RCC 7860 (cell line): ENCODE measurements around the gene NDUFB7.
"Not testable (repeated sequence)": the region's sequence is repeated elsewhere in the genome, so short reads cannot be mapped to it uniquely, and the experiment has no call there.

Source experiments
- DNase-seq: peaks from one replicate; pipeline ENCODE4 v3.0.0-alpha.2; 2015; ENCODE audit warnings: low spot score
- FAIRE-seq: peaks from 2 replicates; lab custom pipeline; 2012; peaks lifted over from hg19 to GRCh38; lab: Jason Lieb, UNC

Gene NDUFB7

GRCh38 chr19:14571695-14572490 is at the start of gene NDUFB7:
TSS of gene NDUFB7 (minus strand) at chr19:14572066. CDS start at chr19:14572000, 66 bp downstream.
- DNase-seq (peak; percentile 93), FAIRE-seq (peak; percentile 69)

- DNase-seq (no peak), FAIRE-seq (no peak)
Observed at GRCh38 chr19:14619404-14619803, 47.5 kb upstream of the NDUFB7 start.

GRCh38 chr19:14616407-14616806 is 44.5 kb upstream of the NDUFB7 start:
- FAIRE-seq = no peak
- no peak for DNase-seq

GRCh38 chr19:14615623-14616022 is 43.8 kb upstream of the NDUFB7 start:
- no peak for DNase-seq
- no peak for FAIRE-seq

- FAIRE-seq = no peak
- DNase-seq = no peak
Observed at GRCh38 chr19:14614099-14614412, 42.2 kb upstream of the NDUFB7 start.

- DNase-seq, FAIRE-seq: not testable (repeated sequence)
Observed at GRCh38 chr19:14613399-14614098, 41.7 kb upstream of the NDUFB7 start.

- DNase-seq (no peak), FAIRE-seq (no peak)
Observed at GRCh38 chr19:14612657-14613056, 40.8 kb upstream of the NDUFB7 start.

- DNase-seq, FAIRE-seq: not testable (repeated sequence)
Observed at GRCh38 chr19:14612242-14612641, 40.4 kb upstream of the NDUFB7 start.

GRCh38 chr19:14611051-14611450 is 39.2 kb upstream of the NDUFB7 start:
- DNase-seq (no peak), FAIRE-seq (no peak)

GRCh38 chr19:14606627-14607026 is 34.8 kb upstream of the NDUFB7 start:
- FAIRE-seq = no peak
- DNase-seq = no peak

- no peak for DNase-seq
- FAIRE-seq = no peak
Observed at GRCh38 chr19:14603990-14604387, 32.1 kb upstream of the NDUFB7 start.

- DNase-seq (no peak), FAIRE-seq (no peak)
Observed at GRCh38 chr19:14599548-14600147, 27.8 kb upstream of the NDUFB7 start.

GRCh38 chr19:14595558-14595957 is 23.7 kb upstream of the NDUFB7 start:
- DNase-seq = no peak
- no peak for FAIRE-seq

GRCh38 chr19:14589433-14589832 is 17.6 kb upstream of the NDUFB7 start:
- not testable (repeated sequence) for DNase-seq, FAIRE-seq

GRCh38 chr19:14585187-14585586 is 13.3 kb upstream of the NDUFB7 start:
- not testable (repeated sequence) for FAIRE-seq
- DNase-seq = peak; percentile 14

GRCh38 chr19:14584372-14584771 is 12.5 kb upstream of the NDUFB7 start:
- FAIRE-seq = not testable (repeated sequence)

GRCh38 chr19:14582894-14583340 is 11.1 kb upstream of the NDUFB7 start, which contains the start of gene CLEC17A:
TSS of gene CLEC17A (plus strand) at chr19:14583084. CDS start at chr19:14583161, 77 bp downstream.
- DNase-seq = no peak

More at GRCh38 chr19:14584372-14584771, 12.5 kb upstream of the NDUFB7 start:
- DNase-seq = not testable (repeated sequence)

GRCh38 chr19:14580623-14581237 is 8.9 kb upstream of the NDUFB7 start:
- FAIRE-seq = no peak
- DNase-seq = no peak

More at GRCh38 chr19:14582894-14583340, 11.1 kb upstream of the NDUFB7 start, which contains the start of gene CLEC17A:
- FAIRE-seq = no peak

GRCh38 chr19:14577885-14578427 is 6.1 kb upstream of the NDUFB7 start:
- no peak for FAIRE-seq
- no peak for DNase-seq

- FAIRE-seq (no peak), DNase-seq (no peak)
Observed at GRCh38 chr19:14577264-14577663, 5.4 kb upstream of the NDUFB7 start.

GRCh38 chr19:14576363-14576762 is 4.5 kb upstream of the NDUFB7 start:
- no peak for FAIRE-seq

More at GRCh38 chr19:14576363-14576762, 4.5 kb upstream of the NDUFB7 start:
- no peak for DNase-seq
